GM19463 (cell line): ENCODE measurements around the gene ZAP70.

ENCODE experiments used
- ATAC-seq: cut with Tn5 transposase; IDR thresholded peaks from one replicate; pipeline ENCODE4 v1.9.1; 2021; ENCODE audit warnings: mild to moderate bottlenecking, moderate library complexity; ENCODE audit not compliant: unreplicated experiment

The ZAP70 gene

GRCh38 chr2:97715951-97716694 lies 2.7 kb downstream of the ZAP70 start:
- no peak for ATAC-seq

GRCh38 chr2:97716695-97717612 lies 3.6 kb downstream of the ZAP70 start:
- no peak for ATAC-seq

GRCh38 chr2:97717613-97717995 lies 4.2 kb downstream of the ZAP70 start:
- no peak for ATAC-seq

- ATAC-seq, result no peak
Observed at GRCh38 chr2:97718051-97718882, 4.9 kb downstream of the ZAP70 start.

DNA sequence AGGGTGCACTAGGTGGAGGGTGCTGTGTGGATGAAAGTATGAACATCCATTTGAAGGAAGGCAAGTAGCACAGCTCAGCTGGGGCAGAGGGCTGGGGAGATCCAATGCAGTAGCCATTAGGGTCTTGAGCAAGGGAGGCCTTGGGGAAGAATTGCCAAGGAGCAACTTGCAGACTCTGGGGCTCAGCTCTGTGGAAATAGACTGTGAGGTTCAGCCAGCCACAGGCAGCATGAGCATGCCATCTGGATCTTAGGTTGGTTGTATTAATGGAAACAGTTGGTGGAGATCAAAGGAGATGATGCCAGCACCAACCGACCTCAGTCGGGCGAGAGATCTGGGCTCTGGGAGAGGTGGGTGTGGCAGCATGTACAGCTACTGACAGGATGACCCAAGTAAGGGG lies 5.6 kb downstream of the ZAP70 start:
- no peak for ATAC-seq

DNA sequence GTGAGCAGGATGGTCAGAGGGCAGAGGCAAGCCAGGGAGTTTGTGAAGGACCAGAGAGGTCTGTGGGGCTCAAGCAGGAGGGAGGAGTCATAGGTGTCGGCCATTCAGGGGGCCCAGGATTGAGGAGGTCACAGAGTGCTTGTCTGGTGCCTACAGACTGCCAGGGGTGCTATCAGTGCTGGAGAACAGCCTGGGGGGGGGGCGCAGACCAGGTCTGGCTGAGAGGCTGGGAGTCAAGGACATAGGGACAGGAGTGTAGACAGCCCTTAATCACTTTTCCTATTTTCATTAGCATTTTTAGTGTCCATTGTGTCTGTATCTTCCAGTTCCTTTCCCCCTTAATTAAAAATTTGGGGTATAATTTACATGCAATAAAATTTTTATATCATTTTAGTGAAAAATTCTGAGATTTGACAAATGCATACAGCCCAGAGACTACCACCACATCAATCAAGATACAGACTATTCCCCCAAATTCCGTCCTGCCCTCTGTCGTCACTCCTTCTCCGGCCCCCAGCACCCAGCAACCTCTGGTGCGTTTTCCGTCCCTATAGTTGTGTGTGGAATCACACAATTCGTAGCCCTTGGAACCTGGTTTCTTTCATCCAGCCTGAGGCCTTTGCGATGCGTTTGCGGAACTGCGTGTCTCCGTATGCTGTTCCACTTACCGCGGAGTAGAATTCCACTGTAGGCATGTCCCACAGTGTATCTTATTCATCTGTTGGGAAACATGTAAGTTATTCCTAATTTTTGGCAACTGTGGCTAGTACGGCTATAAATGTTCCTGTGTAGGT lies 6.2 kb downstream of the ZAP70 start:
- no peak for ATAC-seq

- ATAC-seq, result no peak
Observed at GRCh38 chr2:97720746-97721145, 7.4 kb downstream of the ZAP70 start.

DNA sequence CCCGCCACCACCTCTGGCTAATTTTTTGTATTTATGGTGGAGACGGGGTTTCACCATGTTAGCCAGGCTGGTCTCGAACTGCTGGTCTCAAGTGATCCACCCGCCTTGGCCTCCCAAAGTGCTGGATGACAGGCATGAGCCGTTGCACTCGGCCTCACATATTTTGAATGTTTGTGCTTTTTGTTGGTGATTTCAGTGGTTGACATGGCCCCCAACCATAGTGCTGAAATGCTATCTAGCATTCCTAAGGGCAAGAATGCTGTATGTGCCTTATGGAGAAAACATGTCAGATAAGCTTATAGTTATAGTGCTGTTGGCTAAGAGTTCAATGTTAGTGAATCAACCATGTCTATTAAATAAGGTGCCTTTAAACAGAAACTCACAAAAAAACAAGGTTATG lies 8.9 kb downstream of the ZAP70 start:
- ATAC-seq, result no peak

- no peak for ATAC-seq
Observed at GRCh38 chr2:97723156-97724072, 10.0 kb downstream of the ZAP70 start.

GRCh38 chr2:97724073-97724410 lies 10.7 kb downstream of the ZAP70 start:
- ATAC-seq, result no peak

GRCh38 chr2:97724501-97724900 lies 11.1 kb downstream of the ZAP70 start:
- ATAC-seq, result no peak

DNA sequence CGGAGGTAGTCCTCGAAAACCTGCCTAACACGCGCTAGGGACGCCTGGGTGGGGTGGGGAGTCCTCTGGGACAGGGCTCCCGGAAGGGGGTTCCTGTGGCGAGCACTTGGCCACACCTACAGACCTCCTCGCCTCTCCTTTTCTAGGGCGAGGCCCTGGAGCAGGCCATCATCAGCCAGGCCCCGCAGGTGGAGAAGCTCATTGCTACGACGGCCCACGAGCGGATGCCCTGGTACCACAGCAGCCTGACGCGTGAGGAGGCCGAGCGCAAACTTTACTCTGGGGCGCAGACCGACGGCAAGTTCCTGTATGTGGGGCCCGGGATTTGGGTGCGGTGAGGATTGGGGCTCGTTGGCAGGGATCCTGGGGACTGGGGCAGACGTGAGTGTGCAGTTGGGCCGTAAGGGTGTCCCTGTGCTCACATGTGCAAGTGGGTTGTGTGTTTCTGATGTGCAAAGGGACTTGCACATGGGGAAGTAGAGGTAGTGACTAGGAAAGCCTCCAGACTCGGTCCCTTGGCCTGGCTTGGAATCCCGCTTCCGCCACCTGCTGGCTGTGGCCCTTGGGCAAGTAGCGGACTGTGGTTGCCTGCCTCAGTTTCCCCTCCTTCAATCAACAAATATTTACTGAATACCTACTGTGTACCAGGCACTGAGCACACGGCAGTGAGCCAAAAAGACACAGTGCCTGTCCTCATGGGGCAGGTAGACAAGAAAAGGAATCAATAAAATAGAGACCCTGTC lies 11.7 kb downstream of the ZAP70 start:
- no peak for ATAC-seq

- no peak for ATAC-seq
Observed at GRCh38 chr2:97726261-97727064, 13.1 kb downstream of the ZAP70 start.

DNA sequence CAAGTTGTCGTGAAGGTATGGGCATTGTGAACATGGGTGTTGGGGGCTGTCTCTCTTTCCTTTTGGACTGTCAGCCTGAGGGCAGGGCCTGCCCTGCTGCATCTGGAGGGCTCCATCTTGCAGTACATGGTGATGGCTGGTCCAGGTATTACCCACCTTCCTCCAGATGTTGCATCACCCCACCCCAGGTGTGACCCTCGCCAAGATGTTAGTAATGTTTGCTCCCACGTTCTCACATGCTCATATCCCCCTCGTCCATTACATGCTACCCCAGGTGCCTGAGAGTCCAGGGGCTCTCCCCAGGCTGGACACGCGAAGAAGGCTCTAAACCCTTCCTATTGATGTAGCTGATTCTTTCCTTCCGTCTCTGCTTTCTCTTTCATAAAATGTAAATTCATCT lies 13.9 kb downstream of the ZAP70 start:
- ATAC-seq, result no peak

DNA sequence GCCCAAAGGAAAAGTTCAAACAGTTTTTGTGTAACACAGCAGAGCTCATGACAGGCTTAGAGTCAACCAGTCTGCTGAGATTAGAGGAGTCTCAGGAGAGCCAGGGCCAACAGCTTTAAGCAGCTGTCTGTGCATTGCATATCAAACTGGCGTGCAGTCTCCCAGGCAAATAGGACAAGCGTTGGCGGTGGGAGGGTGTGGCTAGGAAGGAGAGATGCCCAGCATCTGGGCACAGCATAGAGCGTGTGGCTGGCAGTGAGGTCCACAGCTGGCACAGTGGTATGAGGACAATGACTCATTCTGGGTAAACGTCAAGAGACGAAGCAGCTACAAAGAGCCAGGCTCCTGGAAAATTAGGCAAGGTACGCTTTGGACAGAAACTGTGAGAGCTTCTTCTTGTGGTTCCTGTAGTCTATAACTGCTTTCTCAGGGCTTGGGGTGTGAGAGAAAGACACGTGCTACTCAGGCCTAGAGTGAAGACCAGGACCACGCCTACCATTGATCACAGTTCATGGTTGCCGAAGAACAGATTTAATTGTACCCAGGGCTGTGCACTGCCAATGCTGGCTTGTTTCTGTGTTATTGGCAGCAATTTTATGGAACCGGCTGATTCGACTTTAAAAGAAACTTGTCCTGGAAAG lies 14.8 kb downstream of the ZAP70 start:
- no peak for ATAC-seq

DNA sequence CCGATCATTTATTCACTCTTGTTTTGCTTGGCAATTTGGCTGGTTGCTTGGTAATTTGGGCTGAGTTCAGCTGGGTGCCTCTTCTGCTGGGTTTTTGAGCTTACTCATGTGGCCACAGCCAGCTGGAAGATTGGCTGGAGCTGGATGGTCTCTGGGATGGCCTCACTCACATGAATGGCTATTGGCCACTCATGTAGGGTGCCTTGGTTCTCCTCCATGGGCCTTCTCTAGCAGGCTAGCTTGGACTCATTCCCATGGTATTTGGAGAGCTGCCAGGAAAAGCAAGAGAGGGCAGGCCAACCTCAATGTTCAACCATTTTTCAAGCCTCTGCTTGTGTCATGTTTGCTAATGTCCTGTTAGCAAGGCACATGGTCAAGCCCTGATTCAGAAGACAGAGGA lies 16.9 kb downstream of the ZAP70 start:
- ATAC-seq, result no peak

DNA sequence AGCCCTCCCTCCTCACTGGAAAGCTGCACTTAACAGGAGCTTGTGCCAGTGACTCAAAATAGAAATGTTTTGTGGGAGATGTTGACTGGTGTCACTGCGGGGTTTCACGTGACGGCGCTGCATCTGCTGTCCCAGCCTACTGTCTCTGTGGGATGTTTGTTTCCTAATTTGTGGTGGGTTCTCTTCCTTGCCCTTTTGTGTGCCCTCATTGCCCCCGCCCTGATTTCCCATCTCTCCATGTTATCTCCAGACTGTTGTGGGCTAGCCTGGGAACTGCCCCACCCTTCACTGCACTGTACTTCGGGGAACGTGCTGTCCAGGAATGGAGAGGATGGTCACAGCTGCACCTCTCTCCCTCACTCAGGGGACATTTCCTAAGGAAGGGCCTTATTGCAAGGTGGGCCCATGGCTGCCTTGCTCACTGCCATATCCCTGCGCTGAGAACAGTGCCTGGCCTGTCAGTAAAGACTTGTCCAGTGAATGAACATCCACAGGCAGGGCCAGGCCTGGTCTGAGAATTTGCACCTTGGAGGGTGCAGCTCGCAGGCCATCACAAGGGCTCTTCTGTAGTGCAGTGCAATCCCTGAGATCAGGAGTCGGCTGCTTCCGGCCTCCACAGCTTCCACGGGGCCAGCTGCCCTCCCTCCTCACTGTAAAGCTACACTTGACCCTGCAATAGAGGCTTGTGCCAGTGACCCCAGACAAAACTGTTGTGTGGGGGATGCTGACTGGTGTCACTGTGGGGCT lies 18.1 kb downstream of the ZAP70 start:
- no peak for ATAC-seq
